ENCODE results near the gene ENPP7.
A peak's percentile ranks its signal among the peaks of the same experiment; 100 is the strongest.

The ENPP7 gene

DNA sequence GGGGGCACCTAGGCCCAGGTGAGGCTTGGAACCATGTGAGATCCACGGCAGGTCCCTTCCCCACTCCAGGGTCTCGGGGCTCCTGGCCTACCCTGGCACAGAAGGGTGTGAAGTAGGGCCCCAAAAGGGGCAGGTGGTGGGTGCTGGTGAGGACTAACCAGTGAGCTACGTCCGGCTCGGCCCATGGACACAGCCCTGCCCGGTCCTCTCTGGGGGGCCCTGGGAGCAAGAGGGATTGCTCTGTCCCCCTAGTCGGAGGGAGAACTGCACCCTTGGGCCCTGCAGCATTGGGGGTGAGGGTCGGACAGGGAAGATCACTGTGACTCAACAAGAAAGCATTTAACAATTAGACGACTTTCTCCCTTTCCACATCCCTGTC, 2.9 kb downstream of the ENPP7 start:
- no peak for DNase-seq

DNA sequence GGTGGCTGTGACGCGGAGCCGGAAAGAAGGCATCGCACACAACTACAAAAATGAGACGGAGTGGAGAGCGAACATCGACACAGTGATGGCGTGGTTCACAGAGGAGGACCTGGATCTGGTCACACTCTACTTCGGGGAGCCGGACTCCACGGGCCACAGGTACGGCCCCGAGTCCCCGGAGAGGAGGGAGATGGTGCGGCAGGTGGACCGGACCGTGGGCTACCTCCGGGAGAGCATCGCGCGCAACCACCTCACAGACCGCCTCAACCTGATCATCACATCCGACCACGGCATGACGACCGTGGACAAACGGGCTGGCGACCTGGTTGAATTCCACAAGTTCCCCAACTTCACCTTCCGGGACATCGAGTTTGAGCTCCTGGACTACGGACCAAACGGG, 4.4 kb downstream of the ENPP7 start:
- no peak for DNase-seq

DNA sequence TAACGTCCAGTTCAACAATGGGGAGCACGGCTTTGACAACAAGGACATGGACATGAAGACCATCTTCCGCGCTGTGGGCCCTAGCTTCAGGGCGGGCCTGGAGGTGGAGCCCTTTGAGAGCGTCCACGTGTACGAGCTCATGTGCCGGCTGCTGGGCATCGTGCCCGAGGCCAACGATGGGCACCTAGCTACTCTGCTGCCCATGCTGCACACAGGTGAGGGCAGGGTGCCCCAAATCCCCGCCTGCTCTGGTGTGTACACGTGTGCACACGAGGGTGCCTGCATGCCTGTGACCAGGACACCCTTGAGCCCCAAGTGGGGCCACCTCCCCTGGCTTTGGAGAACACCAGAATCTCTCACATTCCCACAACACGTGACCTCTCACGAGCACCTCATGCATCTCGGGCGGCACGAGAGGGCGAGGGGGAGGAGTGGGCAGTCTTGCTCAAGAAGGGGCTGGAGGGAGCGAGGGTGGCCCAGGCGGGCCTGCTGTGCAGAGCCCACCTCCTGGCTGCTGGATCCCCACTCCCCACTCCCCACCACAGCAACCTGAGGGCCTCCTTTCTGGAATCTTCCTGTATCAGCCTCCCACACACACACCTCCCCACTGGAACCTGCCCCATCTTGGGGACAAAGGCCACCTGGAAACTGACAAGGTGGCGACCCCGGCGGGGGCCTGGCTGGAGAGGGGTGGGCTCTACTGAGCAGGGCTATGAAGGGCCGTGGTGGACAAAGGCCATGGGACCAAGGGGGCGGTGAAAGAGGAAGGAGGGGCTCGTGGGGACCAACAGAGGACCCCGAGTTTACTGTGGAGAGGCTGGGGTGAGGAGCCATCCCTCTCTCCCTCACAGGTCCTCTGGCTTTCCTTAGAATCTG, 6.5 kb downstream of the ENPP7 start:
- DNase-seq, result no peak

DNA sequence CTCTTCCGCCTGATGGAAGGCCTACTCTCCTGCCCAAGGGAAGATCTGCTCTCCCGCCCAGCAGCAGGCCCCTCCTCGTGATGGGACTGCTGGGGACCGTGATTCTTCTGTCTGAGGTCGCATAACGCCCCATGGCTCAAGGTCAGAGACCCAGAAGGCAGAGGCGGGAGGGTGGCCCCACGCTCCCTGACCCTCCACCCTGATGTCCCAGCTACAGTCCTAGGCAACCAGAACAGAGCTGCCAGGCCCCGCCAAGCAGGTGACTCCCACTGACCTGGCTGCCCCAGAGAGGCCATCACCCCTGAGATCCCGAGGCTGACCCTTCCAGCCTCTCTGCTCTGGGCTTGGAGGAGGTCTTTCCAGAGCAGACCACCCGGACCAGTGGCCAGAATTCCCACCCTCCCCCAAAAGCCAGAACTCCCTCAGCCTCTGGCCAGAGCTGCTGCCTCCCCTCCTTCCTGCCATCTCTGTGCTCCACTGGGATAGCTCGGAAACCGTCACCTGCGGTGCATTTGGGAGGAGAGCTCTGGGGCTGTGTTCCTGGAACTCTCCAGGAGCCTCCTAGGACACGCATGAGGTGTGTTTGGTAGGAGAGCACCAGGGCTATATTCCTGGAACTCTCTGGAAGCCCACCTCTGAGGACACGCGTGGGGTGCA, 7.3 kb downstream of the ENPP7 start:
- DNase-seq, result no peak

DNA sequence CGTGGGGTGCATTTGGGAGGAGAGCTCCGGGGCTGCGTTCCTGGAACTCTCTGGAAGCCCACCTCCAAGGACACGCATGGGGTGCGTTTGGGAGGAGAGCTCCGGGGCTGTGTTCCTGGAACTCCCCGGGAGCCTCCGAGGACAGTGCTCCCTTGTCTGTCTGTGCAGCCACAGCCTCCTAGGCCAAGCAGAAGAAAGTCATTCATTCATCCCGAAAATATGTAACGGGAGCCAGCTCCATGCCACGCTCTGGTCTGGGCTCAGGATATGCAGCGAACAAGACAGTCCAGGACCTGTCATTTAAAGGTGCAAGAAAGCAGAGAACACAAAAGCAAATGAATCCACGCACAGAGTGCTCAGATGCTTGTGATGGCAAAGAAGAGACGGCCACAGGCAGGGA, 7.9 kb downstream of the ENPP7 start:
- DNase-seq, result no peak

DNA sequence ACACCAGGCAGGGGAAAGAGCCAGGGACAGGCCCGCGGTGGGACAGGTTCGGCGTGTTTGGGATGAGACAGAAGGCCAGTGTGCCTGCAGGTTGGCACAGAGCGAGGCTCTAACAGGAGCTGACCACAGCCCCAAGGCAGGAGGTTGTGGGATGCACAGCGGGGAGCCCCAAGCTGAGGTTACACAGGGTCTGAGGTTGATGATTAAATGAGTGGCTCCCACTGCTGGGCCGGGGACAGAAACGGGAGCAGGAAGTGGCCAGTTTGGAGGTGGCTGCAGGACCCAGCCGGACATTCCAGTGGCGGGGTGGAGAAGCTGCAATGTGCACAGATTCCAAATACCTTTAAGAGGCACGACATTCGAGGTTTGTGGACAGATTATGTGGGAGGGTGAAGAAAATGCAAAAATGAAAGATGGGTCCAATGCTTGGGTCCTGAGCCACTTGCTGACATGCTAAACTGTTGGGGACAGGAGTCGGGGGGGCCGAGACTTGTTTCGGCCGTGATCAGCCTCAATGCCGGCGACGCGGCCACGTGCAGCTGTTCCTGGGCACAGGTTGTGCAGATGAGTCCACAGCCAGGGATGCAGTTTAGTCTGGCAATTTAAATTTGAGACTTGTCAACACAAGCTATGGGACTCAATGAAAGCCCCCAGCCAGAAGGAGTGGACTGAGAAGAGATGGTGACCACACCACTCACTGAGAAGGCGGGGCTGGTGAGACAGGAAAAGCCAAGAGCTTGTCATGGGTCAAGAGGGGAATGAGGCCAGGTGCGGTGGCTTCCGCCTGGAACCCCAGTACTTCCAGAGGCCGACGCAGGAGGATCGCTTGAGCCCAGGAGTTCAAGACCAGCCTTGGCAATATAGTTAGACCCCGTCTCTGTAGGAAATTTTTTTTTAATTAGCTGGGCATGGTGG, 8.7 kb downstream of the ENPP7 start:
- no peak for DNase-seq

DNA sequence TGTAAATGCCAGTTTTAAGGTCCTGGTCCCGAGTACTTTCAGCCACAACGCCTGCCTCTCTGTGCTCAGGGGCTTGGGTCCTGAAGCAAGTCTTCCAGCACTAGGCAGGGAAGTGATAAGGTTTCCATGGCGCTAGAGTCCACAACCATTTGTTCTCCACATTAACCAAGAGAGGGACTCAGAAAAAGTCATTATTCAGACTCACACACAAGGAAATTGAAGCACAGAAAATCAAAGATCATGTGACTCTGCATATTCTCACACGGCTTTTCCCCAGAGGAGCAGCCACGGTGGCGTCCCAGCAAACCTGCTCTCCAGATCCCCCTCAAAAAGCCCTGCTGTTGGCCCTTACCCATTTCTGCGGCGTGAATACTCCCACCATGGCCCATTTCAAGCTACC, 9.7 kb downstream of the ENPP7 start:
- DNase-seq, result no peak

DNA sequence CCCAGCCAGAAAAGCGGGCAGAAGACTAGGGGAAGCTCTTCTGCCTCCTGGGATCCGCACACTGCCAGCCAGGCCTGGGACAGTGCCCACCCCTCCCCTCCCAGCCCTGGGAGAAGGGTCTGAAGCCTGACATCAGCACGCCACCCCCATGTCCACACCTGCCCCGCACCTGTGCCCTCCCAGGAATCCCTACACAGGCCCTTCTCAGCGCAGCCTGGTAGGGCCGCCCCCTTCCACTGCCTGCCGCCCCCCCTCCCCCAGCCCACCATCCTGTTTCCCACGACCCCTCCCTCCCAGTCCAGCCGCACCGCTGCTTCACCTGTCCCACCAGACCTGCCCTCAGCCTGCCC, 10.6 kb downstream of the ENPP7 start:
- no peak for DNase-seq

DNA sequence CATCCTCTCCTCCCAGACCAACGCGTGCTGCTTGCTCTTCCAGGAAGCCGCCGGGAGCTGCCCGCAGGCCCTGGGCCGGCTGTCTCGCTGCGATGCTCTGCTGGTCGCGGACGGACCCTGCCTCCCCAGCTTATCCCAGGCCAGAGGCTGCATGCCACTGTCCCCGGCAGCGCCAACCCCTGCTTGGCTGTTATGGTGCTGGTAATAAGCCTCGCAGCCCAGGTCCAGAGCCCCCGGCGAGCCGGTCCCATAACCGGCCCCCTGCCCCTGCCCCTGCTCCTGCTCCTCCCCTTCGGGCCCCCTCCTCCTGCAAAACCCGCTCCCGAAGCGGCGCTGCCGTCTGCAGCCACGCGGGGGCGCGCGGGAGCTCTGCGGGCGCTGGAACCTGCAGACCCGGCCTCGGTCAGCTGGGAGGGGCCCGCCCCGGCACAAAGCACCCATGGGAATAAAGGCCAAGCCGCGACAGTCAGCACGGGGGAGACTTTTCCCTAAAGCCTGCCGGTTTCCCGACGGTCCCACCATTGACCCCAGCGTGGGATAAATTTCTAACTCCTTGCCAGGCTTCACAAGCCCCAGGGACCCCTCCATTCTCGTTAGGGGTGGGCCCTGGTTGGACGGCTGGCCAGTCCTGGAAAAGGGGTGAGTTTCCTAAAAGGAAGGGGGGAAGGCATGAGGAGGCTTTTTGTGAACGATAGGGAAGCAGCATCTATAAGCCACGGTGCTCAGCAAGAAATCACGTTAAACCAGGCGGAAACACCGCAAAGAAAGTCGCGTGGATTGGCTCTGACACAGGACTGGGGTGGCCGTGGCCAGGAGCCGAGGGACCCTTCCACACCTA, 11.2 kb downstream of the ENPP7 start:
- peak; percentile 2 for DNase-seq

DNA sequence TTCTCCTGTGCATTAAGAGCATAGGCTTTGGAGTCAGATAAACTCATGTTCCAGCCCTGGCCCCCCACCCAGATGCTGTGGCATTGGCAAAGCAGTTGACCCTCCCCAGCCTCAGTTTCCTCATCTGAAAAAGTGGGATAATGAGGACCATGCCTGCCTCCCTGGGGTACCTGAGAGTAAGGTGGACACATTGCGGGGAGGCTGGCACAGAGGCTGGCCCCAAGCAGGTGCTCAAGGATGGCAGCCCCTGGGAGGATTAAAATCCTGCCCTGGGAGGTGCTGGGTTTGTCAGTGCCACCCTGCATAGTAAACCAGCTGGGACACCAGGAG, 11.8 kb downstream of the ENPP7 start:
- no peak for DNase-seq

DNA sequence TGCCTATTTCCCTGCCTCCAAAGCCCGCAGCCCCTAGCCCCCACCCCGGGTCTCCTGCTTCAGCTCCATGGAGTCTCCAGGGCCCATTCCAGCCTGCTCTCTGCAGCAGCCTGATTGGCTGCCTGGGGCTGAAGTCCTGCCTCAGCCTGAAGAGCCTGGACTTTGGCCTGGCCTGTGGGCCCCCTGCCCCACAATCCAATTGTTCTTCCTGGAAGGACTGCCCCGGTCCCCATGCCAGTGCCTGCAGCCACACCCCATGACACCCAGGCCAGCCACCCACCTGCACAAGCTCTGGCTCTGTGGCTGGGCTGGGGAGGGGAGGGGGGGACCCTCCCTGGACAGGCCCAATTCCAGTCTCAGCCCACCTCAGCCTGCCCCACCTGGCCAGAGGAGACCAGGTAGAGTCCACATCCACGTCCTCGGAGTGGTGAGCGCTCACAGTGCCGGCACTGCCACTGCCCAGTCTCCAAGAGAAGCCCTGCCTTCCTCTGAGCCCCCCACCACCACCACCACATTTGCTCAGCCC, 12.3 kb downstream of the ENPP7 start:
- DNase-seq, result no peak

DNA sequence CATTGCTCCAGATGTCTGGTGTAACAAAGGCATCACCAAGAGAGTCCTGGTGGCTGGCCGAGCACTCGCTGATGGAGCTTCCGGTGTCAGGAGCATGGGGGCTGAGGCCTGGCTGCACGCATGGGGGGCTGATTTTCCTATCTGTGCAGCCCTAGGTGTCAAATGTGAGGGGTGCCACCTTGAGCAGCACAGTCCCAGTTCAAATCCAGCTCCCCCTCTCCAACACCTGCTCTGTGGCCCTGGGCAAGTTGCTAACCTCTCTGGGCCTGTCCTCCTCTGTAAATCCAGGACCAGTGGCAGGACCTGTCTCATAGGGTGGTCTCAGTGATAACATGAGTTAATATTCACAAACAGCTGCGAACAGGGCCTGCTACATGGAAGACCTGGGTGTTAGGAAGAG, 12.9 kb downstream of the ENPP7 start:
- no peak for DNase-seq

DNA sequence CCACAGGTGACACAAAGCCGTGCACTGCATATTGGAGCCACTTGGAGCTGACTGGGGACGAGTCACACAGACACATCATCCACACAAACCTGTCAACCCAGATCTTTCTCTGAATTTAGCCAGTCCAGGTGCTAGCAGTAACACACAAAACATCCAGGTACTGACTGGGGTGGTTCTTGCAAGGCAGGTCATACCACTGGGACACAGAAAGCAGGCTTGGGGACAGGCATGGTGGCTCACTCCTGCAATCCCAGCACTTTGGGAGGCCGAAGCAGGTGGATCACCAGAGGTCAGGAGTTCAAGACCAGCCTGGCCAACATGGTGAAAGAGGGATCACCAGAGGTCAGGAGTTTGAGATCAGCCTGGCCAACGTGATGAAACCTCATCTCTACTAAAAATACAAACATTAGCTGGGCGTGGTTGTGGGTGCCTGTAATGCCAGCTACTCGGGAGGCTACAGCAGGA, 14.9 kb downstream of the ENPP7 start:
- no peak for DNase-seq

DNA sequence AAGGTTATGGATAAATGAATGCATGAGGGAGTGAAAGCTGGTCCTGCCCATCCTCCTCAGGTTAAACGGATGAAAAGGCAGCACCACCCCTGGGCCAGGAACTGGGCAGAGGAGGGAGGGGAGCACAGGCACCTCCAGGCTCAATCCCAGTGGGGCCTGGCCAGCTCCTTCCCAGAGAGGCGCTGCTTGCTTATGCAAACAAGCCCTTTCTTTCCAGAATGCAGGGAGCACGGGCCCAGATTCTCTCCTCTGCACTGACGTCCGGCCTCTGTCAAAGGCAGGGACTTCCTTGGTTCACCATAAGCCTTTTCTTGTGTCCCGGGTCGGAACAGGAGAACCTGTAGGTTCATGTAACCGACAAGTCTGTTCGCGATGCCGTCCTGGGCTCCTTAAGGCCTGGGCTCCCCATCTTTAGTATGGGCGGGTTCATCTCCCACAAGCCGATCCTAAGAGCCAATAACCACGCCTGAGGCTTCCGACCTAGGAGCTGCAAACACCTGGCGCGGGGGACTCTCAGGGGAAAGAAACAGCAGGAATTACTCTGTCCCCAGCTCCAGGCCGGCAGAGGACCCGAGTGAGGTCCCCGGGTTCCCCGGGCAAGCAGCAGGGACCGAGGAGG, 16.3 kb downstream of the ENPP7 start:
- no peak for DNase-seq

DNA sequence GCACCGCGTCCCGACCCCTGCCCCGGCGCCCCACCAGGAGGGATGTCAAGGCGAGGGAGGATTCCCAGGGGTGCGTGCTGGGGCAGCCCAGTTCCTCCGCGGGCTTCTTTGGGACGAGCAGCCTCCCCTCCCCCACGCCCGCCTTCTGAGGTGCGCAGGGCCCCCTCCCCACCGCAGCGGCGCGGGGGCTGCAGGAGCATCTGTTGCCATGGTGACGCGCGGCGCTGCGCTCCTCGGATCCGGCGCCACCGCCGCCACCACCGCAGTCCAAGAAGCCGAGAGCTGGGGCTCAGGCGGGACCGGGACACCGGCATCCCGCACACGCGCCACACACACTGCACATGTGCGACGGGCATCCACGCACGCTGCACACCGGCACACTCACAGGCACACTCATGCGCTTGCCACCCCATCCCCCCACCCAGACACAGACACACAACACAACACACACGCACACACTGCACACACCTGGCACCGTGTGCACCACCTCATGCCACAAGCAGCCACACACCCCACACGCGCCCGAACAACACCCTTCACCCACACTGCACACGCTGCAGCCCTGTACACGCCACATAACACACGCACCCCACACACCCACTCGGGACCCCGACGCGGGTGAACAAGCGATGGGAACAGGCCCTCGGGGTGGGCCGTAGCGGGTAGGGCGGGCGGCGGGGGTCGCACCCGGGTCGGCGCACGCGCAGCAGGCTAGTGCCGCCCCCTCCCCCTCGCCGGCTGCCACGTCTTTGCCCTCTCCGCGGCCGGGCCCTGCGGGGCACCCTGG, 17.0 kb downstream of the ENPP7 start:
- no peak for DNase-seq

DNA sequence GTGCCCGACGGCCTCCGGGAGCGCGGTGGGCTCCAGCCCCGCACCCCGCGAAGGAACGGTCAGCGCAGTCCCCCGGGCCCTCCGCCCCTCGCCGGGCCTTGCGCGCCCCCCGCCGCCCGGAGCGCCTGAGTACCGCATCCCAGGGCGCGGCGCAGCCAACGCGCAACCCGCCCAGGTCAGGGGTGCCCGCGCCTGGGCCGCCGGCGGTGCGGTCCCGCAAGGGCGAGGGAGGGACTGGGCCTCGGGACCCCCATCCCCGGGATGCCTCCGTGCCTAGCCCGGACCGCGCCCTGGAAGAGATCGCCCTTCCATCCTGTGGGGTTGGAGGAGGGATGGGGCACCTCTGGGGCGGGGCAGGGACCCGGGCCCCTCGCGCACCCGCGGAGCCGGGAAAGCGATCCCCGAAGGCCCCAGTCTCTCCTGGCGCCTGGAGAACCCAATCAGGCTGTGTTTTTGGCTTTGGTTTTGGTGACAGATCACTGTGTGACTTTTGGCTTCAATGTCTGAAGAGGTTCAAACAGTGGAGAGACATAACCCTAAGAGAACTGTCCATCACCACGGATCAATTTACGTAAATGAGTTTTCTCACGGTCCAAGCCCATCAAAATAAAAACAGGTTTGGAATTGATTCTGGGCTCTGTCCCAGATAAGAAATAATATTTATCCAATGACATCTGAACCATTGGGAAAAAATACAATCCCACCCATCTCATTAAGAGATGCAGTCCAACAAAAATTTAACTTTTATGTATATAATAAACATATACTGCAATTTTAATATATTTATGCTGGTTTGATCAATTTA, 17.8 kb downstream of the ENPP7 start:
- DNase-seq, result no peak

DNA sequence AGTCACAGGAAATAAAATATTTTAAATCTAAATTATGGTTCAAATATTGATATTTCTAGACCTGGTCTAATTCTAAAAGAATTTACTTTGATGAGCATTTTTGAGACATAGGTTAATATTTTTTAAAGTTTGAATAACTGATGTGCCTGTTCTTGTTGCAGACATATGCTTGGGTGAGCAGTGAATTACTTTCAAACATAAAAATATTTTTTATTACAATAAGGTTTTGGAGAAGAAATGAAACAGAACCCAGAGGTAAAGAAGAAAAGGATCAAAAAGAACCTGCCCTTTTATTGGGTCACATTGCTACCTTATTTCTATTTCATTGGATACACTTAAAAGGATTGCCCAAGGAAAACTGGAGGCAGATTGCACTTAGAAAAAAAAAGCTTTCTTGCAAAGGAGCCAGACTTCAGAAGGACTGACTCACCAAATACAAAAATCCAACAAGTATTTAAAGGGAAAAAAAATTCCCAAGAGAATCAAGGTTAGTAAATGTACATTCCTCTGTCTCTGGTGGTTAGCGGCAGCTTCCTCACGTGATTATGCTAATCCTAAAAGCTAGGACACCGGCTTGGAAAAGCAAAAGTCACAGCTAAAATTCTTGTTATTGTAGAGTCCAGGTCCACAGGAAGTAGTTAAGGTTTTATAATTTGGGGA, 18.5 kb downstream of the ENPP7 start:
- no peak for DNase-seq

DNA sequence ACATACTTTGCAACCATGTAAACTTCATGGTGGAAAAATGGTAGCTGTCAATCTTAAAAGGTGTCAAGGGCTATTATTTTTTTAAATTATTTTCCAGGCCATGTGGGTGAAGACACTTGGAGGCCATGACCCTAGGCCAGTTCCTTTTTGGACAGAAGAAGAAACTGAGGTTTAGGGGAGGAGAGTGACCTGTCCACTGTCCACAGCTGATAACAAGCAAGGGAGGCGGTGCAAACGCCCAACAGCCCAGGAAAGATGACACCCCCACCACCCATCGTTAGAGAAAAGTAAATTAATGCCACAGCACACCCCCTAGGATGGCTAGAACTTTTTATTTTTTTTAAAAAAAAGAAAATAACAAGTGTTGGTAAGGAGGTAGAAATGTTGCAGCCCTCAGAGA, 19.2 kb downstream of the ENPP7 start:
- DNase-seq, result no peak

DNA sequence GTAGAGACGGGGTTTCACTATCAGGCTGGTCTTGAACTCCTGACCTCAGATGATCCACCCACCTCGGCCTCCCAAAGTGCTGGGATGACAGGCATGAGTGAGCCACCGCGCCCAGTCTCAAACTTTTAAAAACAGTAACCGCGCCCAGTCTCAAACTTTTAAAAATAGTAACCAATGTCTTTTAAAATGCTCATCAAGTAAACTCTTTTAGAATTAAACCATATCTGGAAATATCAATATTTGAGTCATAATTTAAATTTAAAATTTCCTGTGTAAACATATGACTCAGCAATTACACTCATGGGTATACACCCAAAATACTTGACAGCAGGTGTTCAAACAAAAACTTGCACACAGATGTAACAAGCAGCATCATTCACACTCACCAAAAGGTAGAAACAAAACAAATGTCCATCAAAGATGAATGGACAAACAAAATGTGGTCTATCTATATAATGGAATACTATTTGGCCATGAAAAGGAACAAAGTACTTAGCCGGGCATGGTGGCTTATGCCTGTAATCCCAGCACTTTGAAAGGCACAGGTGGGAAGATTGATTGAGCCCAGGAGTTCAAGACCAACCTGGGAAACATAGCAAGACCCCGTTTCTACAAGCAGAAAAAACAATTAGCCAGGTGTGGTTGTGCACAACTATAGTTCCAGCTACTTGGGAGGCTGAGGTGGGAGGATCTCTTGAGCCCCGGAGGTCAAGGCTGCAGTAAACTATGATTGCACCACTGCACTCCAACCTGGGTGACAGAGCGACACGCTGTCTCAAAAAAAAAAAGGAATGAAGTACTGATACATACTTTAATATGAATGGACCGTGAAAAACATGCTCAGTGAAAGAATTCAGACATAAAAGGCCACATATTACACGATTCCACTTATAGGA, 20.2 kb downstream of the ENPP7 start:
- no peak for DNase-seq

All from GF-D8 (cell line).